Measurements from ENCODE around the gene HOXA5.
A peak's percentile ranks its signal among the peaks of the same experiment; 100 is the strongest.

Gene HOXA5

GRCh38 chr7:27158436-27159265 lies 15.2 kb upstream of the HOXA5 start:
- no peak for DNase-seq

DNA sequence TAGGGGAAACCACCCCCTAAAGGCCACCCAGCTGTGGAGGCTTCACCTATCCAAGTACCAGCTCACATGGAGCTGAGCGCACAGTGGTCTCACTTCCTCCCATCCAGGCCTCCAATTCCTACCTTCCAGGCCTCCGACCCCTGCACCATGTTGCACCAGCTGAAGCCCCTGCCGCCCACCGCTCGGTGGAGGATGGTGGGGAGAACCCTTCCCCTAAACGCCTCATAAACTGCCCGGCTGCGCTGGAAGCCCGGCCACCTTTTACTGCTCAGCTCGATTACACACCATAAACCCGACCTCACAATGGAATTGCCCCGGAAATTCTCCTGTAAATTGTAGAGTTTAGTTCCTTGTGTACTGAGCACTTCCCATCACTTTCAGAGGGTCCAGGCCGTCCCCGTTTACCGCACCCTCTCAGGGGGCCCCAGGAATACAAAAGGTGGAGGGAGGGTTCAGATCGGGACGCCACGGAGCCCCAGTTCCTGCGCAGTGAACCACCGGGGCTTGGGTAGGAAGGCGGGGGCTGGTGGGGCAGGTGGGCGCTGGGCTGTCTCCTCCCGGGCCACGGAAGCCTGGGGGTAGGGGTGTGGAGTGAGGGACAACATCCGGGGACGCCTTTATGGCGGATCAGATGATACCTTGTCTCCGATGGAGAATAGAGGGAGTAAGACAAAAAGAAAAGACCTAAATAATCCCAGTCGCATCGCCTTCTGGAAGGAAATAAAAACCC lies 14.4 kb upstream of the HOXA5 start:
- no peak for DNase-seq

DNA sequence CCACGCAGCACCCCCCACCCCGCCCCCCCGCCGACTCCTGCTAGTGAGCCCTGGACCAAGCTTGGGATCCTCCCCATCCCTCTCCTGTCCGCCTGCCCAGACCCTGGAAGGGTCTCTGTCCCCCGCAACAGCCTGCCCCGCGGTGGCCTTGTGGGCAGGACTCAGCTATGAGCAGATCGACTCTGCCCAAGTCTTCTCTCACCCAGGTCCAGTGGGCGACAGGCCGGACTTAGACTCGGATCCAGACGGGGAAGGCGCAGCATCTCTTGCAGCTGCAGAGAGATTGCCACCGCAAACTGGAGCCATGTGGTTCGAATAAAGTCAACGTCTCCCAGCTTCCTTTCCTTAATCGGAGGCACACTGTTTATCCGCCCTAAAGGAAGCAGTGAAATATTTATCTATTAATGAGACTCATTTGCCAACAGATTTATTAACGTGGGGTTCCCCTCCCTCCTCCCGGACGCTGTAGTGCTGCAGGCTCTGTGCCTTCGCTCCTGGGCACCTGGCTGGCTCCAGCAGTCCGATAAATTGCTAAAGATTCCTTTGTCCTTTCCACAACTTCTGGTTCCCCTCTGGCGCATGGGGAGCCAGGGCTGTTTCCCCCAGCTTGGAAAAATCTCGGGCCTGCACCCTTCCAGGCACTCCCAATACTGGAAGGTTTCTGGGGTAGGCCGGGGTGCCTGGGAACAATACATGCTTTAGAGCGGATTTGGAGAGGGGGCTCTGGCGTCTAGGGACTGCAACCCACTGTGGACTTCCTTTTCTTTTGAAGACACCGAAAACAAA lies 13.6 kb upstream of the HOXA5 start:
- no peak for DNase-seq

GRCh38 chr7:27156508-27156898 lies 13.0 kb upstream of the HOXA5 start, which contains the start of gene HOXA7:
Gene HOXA7 (minus strand): TSS chr7:27156675. CDS start chr7:27156545, 130 bp downstream.
- DNase-seq: no peak

DNA sequence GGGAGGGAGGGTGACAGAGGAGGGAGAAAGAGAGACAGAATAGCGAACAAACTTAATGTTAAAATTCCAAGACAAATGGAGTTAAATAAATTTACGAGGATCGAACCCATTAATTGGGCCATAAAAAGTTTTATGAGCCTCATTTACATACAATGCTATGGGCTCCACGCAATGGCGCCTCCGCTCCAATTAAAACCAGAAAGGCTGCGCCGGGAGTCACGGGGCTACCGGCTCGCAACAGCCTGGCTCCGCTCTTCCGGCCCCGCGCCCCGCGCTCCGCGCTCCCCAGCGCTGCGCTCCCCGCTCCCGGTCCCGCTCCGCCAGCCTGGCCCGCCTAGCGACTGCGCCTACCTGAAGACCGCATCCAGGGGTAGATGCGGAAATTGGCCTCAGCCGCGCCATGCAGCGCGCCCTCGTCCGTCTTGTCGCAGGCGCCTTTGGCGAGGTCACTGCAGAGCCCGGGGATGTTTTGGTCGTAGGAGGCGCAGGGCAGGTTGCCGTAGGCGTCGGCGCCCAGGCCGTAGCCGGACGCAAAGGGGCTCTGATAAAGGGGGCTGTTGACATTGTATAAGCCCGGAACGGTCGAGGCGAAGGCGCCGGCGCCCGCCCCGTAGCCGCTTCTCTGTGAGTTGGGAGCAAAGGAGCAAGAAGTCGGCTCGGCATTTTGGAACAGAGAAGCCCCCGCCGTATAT lies 12.5 kb upstream of the HOXA5 start:
- no peak for DNase-seq

DNA sequence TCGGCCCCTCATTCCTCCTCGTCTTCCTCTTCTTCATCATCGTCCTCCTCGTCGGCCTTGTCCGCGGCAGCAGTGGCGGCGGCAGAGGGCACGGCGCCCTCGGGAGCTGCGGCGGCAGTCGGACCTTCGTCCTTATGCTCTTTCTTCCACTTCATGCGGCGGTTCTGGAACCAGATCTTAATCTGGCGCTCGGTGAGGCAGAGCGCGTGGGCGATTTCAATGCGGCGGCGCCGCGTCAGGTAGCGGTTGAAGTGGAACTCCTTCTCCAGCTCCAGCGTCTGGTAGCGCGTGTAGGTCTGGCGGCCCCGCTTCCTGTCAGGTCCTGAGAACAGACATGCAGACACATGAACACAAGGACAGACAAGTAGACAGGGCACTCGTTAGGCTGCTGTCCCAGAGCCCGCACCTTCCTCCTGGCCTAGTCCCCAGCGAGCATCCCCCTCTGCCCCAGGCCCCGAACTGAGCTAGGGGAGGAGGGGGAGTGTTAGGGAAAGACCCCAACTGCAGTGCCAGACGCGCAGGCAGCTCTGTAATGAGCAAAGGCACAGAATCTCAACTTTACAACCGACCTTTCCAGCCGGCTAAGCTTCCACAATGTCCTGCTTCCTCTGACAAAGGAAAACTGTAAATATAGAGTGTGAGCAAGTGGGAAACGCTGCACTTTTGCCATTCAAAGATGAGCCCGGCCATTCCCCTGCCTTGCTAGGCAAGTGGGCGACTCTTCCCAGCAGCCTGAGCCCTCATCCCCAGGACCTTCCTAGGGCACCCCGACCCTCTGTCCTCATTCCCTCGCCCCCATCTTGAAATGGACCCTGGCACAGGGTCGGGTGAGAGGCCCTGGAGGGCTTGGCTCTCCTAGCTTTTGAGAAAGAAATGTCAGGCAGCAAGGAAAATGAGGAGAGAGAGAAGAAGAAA lies 11.7 kb upstream of the HOXA5 start:
- DNase-seq: peak in 1 of 6 experiments; percentile 16

GRCh38 chr7:27154369-27154768 lies 10.9 kb upstream of the HOXA5 start:
- DNase-seq: no peak

GRCh38 chr7:27153526-27153925 lies 10.0 kb upstream of the HOXA5 start:
- no peak for DNase-seq

- no peak for DNase-seq
Measured at GRCh38 chr7:27152816-27153442, 9.4 kb upstream of the HOXA5 start.

GRCh38 chr7:27151931-27152815 lies 8.7 kb upstream of the HOXA5 start, which contains the start of gene HOXA3:
Gene HOXA3 (minus strand): TSS chr7:27152583. CDS start chr7:27110640, 41,943 bp downstream.
- no peak for DNase-seq

GRCh38 chr7:27151341-27151930 lies 8.0 kb upstream of the HOXA5 start:
- DNase-seq: no peak

DNA sequence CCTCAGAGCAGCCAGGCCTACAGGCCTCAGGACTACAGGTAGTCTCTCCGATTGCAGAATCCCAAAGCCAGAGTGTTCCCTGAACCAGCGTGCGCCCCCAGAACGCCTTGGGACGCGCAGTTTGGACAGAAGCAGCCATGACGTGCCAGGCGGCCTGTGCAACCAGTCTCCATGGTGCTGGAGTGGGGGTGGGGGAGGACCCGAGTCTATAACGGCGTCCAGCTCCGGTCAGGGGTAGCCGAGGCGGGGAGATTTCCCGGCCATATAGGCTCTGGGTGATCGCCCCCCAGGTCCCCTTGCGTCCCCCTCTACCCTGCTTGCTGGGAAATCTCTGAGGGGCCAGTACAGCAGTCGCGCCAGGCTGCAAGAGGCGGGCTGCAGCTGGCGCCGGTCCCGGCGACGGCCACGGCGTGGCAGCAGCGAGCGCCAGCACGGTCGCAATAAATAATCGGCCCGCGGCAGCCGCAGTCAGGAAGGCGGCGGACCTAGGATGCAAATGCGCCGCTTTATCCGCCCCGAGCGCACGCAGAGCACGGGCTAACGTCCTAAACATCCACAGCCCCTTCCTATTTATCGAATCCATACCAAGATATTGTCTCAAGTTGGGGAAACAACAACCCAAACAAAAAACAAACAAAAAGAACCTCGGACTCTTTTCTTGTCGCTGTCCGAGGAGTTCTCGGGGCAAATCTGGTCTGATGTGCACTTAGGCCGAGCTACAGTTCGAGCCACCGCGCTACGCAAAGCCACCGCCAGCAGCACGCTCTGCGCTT lies 7.3 kb upstream of the HOXA5 start:
- peak in 4 of 6 experiments; percentile 19 to 56 (median 35) for DNase-seq

GRCh38 chr7:27149842-27150567 lies 6.5 kb upstream of the HOXA5 start:
- no peak for DNase-seq

DNA sequence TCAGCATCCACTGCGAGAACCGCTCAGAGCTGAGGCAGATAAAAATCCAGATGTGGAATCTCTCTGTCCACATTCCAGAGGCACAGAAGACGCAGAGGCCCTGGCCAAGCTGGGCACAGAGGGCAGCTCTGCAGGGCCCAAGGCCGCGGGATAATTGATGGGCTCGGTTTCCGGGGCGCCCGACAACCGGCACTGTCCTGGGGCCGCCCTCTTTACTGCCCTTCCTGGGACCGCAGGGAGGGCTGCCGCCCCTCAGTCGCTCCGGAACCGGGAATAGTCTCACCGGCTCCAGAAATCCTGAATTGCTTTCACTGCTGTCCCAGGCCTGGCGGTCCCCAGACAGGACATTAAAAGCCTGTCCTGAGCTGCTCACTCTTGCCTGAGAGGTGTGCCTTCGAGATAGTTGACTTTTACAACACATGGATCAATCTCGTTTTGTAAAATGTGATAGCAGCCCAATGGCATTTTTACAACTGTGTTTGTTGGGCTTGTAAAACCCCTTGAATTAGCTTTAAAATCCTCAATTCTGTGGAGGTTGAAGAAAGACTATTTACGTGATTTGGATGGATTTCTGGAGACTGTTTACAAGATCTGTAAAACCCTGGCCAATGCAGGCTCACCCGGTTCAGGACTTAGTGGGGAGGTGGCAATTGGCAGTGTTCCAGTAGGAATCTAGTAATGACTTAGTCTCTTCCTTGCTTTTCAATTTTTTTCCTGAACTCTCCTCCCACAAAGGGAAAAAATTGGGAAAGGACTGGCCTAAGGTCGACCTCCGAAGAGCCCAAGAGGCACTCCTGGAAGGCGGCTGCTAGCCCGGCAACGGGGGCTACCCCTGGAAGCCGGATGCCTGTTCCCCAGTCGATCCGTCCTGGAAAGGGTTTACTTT lies 5.5 kb upstream of the HOXA5 start:
- DNase-seq: no peak

- DNase-seq: no peak
Measured at GRCh38 chr7:27148031-27148755, 4.7 kb upstream of the HOXA5 start.

Measured in stimulated activated naive CD4-positive, alpha-beta T cell (primary cell).